Measurements from ENCODE around the gene CAPN10. TPM values are rescaled to one million over a fixed set of nuclear protein-coding genes. Genes with fewer than 3 reads are reported as not detected.

The CAPN10 gene
- total RNA-seq, 1 donor from 2014 or later = 54.9 TPM

GRCh38 chr2:240573071-240573515, 13.4 kb upstream of the CAPN10 start:
- intact Hi-C loops (cut with micrococcal nuclease) = no loop called here

- intact Hi-C loops (cut with micrococcal nuclease) = no loop called here
These were observed 12.8 kb upstream of the CAPN10 start for GRCh38 chr2:240573516-240574385.

DNA sequence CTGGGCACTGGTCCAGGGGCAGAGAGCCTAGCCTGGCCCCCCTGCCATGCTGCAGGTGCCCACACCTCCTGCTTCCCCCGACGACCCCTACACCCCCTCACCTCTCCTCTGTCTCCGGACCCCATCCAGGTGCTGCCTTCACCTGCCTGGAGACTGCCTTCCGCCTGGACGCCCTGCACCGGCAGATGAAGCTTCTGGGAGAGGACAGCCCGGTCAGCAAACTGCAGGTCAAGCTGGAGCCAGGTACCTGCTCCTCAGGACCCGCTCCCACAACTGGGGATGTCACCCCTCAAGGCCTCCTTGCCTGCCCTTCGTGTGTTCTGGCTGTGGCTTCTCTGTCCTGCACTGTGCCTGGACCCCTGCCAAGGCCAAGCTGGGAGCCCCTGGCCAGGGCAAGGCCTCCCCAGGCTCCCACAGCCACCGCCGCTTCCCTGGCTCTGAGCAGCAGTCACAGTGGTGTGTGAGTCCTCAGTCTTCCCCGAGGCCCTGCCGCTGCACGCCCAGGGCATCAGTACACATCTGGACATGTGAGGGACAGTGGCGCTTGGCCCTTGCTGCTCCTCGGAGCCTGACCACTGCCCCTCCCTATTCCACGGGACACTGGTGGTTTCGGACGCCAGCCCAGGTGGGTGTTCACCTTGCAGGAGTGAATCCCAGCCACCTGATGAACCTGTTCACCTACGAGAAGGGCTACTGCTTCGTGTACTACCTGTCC, 12.0 kb upstream of the CAPN10 start:
- intact Hi-C loops (cut with micrococcal nuclease) = no loop called here

- intact Hi-C loops (cut with micrococcal nuclease) = no loop called here
These were observed 11.2 kb upstream of the CAPN10 start for GRCh38 chr2:240575101-240575965.

DNA sequence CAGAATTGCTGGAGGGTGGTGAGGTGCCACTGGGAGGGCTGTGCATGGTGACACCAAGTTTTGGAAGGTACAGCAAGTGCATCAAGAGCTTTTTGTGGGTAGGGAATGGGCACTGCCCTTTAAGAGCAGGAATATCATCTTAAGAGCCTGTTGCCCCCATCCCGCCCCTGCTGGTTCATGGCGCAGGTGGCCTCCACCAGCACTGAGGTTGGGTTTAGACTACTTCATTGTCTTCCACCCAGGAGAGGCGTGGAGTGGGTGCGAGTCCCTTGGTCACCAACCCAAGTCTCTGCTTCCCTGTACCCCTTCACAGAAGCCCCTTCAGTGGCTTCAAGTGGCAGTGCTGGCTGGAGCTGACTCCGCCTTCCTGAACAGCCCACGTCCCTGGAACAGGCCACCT, 10.5 kb upstream of the CAPN10 start:
- intact Hi-C loops (cut with micrococcal nuclease) = no loop called here

DNA sequence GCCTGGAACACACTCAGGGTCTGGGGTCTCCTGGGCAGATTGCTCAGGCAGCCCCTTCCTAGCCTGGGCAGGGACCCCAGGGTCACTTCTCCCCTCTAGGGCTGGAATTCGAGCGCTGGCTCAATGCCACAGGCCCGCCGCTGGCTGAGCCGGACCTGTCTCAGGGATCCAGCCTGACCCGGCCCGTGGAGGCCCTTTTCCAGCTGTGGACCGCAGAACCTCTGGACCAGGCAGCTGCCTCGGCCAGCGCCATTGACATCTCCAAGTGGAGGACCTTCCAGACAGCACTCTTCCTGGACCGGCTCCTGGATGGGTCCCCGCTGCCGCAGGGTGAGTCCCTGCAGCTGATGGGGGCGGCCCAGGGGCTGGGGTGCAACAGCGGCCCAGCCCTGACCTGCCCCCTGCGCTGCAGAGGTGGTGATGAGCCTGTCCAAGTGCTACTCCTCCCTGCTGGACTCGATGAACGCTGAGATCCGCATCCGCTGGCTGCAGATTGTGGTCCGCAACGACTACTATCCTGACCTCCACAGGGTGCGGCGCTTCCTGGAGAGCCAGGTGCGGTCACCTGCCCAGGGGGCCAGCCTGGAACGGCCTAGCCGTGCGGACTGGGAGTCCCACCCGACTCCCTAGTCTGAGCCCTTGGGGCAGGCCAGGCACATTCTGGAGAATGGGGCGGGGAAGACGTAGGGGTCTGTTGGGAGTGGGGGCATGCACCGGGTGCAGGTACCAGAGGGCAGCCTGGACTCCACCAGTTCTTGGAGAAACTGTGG, 9.9 kb upstream of the CAPN10 start:
- intact Hi-C loops (cut with micrococcal nuclease) = no loop called here

DNA sequence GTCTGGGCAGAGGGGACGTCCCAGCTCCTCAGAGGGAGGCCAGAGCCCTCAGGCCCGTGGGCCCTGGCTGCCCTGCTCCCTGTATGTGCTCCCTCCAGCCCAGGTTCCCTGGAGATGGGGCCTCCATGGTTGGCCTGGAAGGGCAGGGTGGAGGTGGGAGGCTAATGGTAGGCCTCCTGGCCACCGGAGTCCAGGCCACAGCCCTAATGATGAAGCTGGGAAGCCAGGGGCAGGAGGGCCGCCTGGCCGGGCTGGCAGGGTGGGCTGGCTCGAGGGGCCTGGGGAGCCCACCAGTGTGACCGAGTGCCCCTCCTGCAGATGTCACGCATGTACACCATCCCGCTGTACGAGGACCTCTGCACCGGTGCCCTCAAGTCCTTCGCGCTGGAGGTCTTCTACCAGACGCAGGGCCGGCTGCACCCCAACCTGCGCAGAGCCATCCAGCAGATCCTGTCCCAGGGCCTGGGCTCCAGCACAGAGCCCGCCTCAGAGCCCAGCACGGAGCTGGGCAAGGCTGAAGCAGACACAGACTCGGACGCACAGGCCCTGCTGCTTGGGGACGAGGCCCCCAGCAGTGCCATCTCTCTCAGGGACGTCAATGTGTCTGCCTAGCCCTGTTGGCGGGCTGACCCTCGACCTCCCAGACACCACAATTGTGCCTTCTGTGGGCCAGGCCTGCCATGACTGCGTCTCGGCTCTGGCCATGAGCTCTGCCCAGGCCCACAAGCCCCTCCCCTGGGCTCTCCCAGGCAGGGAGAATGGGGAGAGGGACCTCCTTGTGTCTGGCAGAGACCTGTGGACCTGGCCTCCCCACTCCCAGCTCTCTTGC, 9.0 kb upstream of the CAPN10 start:
- intact Hi-C loops (cut with micrococcal nuclease) = no loop called here

- intact Hi-C loops (cut with micrococcal nuclease) = no loop called here
These were observed 8.5 kb upstream of the CAPN10 start for GRCh38 chr2:240578110-240578450.

DNA sequence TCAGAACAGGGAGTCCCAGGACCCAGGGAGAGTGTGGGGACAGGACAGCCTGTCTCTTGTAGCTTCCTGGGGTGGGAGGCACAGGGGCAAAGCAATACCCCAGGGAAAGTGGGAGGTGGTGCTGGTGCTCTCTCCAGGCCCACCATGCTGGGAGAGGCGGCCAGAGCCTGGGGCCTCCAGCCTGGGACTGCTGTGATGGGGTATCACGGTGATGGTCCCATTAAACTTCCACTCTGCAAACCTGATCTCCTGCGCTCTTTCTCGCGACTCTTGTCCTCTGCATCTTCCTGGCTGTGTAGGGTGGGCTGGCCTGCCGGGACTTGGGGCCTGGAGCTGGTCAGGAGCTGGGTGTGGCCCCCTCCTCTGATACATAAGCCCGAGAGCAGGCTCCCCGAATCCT, 8.0 kb upstream of the CAPN10 start:
- intact Hi-C loops (cut with micrococcal nuclease) = no loop called here

DNA sequence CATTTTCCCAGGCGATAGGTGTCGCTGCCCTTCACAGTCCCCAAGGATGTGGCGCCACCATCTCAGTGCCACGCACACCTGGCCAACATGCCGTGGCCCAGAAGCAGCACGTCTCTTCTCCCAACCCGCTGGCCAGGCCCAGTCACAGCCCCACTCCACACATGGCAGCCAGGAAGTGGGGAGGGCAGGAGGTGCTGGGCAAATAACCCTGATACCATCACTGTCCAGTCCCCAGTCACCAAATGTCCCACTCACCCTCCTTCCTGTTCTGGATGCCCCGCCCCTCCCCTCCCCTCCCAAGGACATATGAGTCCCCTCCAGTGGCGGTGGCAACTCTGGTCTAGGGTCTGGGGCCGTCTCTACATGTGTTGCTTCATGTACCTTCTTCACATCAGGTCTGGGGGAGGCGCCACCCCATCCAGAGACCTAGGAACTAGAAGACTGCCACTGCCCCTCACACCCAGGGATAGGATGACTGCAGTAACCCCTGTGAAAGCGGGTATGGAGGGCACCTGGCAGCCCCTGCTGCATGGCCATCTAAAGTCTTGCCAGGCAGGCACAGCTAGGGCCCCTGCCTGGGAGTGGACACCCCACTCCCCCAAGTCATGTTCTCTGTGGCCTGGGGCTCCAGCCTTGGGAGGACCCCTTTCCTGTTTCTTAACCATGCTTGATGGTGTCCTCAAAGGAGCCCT, 7.3 kb upstream of the CAPN10 start:
- intact Hi-C loops (cut with micrococcal nuclease) = no loop called here

DNA sequence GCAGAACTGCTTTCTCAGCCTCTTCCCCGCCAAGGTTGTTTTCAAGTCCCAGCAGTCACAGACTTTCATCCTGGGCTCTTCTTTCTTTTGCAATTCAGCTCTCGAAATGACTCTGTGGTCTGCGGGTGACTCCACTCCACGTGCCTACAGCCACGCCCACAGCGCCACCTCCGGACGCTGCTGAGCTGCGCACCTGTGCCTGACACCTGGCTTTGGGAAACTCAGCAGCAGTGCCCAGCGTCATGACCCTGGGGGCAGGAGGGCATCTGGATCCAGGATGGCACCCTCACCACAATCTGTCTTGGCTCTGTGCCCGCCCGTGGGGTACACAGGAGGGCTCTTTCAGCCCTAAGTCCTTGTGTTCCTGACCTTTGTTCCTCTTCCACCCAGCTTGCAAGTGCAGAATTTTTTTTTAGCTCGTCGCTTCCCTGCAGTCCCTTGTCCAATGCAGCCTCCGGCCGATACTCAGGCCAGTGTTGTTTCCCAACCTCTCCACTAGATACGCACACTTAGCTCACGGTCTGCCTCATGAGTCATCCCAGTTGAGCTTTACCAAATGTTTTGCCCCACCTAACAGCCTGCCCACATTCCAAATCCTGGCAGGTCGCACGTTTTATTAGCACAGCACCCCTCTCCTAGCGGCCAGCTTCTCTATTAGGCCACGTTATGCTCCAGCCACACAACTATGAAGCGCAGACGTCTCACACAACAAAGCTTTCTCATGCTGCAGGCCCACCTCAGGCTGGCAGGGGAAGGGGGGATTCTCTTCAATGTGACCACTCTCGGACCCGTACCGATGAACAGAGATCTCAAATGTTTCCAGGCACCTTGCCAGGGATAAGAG, 6.5 kb upstream of the CAPN10 start:
- intact Hi-C loops (cut with micrococcal nuclease) = no loop called here

DNA sequence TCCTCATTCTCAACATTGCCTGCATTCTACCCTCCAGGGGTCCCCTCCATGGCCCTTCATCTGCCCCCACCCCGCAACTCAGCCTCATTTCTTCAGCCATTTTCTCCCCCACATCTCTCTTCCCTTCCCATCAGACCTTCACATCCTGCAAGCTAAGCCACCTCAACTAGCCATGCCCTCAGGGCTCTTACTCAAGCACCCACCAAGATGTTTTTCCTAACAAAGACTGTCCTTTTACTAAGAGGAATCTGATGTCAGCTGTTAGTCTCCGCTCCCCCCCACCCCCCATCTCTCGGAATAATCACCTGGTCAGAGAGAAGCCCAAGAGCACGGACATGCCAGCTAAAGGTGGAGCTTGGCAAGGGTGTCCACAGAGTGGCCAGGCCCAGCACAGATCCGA, 4.7 kb upstream of the CAPN10 start:
- intact Hi-C loops (cut with micrococcal nuclease) = no loop called here

DNA sequence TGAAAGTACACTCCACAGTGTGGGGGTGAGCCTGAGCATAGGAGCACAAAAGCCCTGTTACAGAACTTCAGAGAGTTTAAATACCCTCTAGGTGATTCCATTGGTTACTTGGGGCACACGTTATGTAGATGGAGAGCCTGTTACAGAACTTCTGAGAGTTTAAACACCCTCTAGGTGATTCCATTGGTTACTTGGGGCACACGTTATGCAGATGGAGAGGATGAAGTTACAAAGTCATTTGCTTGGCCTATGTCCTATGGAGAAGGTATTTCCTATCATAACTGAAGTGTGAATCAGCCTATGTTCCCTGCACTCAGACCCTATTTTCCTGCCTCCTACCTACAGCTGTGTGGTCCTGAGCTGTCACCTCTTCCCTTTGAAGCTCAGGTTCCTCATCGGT, 3.8 kb upstream of the CAPN10 start:
- intact Hi-C loops (cut with micrococcal nuclease) = no loop called here

GRCh38 chr2:240583774-240584173, 2.8 kb upstream of the CAPN10 start:
- intact Hi-C loops (cut with micrococcal nuclease) = no loop called here

DNA sequence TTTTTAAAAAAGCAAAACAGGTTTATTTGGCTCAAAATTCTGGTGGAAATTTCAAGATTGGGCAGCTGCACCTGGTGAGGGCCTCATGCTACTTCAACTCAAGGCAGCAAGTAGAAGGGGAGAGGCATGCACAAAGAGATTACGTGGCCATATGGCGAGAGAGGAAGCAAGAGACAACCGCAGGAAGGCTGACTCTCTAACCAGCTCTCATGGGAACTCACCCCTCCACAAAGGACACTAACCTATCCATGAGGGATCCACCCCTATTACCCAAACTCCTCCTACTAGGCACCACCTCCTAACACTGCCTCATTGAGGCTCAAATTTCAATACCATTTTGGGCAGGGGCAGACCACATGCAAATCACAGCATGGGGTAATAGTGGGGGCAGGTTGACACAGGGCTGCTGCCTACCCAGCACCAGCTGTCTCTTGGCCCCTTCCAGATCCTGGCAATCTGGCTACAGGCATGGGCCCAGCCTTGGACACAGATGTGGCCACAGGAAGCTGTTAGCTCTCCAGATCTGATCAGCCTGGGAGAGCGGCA, 2.0 kb upstream of the CAPN10 start:
- intact Hi-C loops (cut with micrococcal nuclease) = loop anchor here (5.0 kb wide), 1 partner anchor 72 kb away; no protein-coding TSS in a partner anchor

GRCh38 chr2:240585101-240585500, 1.4 kb upstream of the CAPN10 start:
- intact Hi-C loops (cut with micrococcal nuclease) = loop anchor here (5.0 kb wide), 1 partner anchor 73 kb away; no protein-coding TSS in a partner anchor

GRCh38 chr2:240585681-240586197, 795 bp upstream of the CAPN10 start:
- intact Hi-C loops (cut with micrococcal nuclease) = loop anchor here (1.0 to 5.0 kb wide), 6 partner anchors 19 to 247 kb away; partner anchors contain the start of gene GPR35
